BJ (cell line): ENCODE data around the gene IQCE. TPM values are rescaled to one million over a fixed set of nuclear protein-coding genes. Genes with fewer than 3 reads are reported as not detected.

Experiments
- CTCF ChIA-PET: fragments of 350-600 bp; formaldehyde crosslinking; extraction: SDS; loops from one replicate; lab custom pipeline; 2021; ENCODE audit warnings: antibody characterized with exemption, inconsistent platforms; lab: Yijun Ruan, JAX
- POLR2A ChIA-PET: fragments of 300-600 bp; sonication (Branson Sonifier 250); formaldehyde crosslinking; extraction: SDS; loops from one replicate; lab custom pipeline; 2021; ENCODE audit warnings: antibody characterized with exemption; lab: Charles Lee
- DNase-seq: peaks from one replicate; pipeline ENCODE4 v3.0.0-alpha.2; 2011; ENCODE audit warnings: low read depth
- H3K27me3 ChIP-seq: 2 replicates; pipeline ENCODE4 v1.6.0; 2011; ENCODE audit warnings: low read length; ENCODE audit not compliant: control insufficient read depth, insufficient read depth
- H3K36me3 ChIP-seq: 2 replicates; pipeline ENCODE4 v1.5.1; 2011; ENCODE audit warnings: low read length; ENCODE audit not compliant: control insufficient read depth, insufficient read depth
- H3K4me3 ChIP-seq: 2 replicates; pipeline ENCODE4 v1.5.1; 2011; ENCODE audit warnings: low read depth, mild to moderate bottlenecking, control low read depth, low read length
- polyA plus RNA-seq: library from polyadenylated mRNA; depleted of rRNA; stranded (reverse); fragments of >200 nt; gene quantifications from 2 replicates; pipeline ENCODE4 v1.2.3, GENCODE V29; 2011
- TF ChIP-seq, protein P1 (sequence below): IDR thresholded peaks from 2 replicates; pipeline ENCODE4 v1.5.1; 2011; ENCODE audit warnings: low read depth, mild to moderate bottlenecking, control low read depth, inconsistent platforms, low read length, moderate library complexity; ENCODE audit not compliant: insufficient read depth

The IQCE gene
- polyA plus RNA-seq, 1 experiment, result 9.9 TPM

DNA sequence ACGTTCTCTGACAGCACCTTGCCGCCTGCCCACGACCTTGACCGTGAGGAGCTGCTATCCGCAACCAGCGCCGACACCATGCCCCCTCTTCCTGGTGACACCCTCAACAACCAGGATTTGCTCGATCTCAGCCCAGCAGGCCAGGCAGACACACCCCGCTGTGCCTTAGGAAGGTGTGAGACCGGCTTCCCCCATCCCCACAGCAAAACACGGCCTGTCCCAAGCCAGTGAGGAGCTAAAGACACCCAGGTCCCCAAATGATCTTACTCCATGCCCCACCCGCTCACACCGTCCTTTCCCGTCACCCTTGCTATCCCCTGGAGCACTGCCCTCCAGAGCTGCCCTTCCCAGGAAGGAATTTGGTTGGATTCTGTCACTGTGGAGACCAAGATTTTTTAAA, 51.7 kb downstream of the IQCE start:
- Histone ChIP-seq H3K4me3 (no peak overlapping the region), H3K27me3 (no peaks in the 10 kb centered on the region), H3K36me3 (peaks cover 2% of the 10 kb centered on the region)
- CTCF ChIA-PET, result no interaction called here
- TF ChIP-seq, protein P1, sequence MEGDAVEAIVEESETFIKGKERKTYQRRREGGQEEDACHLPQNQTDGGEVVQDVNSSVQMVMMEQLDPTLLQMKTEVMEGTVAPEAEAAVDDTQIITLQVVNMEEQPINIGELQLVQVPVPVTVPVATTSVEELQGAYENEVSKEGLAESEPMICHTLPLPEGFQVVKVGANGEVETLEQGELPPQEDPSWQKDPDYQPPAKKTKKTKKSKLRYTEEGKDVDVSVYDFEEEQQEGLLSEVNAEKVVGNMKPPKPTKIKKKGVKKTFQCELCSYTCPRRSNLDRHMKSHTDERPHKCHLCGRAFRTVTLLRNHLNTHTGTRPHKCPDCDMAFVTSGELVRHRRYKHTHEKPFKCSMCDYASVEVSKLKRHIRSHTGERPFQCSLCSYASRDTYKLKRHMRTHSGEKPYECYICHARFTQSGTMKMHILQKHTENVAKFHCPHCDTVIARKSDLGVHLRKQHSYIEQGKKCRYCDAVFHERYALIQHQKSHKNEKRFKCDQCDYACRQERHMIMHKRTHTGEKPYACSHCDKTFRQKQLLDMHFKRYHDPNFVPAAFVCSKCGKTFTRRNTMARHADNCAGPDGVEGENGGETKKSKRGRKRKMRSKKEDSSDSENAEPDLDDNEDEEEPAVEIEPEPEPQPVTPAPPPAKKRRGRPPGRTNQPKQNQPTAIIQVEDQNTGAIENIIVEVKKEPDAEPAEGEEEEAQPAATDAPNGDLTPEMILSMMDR, result no peak
- POLR2A ChIA-PET, result no interaction called here
- DNase-seq, result no peak

DNA sequence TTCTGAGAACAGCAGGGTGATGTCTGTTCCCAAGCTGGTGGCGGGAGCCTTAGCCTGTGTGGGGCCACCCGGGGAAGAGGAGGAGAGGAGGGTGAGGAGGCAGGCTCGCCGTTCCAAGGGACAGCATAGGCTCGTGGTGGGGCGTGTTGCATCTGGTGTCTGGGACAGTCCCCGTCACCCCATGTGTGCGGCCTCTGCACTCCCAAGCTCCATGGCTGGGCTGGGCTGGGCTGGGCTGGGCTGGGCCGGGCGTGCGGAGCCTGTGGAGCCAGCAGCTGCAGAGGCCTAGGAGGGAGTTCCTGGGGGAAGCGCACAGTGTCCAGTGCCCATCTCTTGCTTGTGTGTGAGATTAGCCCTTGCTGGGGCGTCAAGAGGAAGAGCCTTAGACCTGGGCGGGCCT, 52.1 kb downstream of the IQCE start:
- TF ChIP-seq, protein P1, result no peak
- no peak for DNase-seq
- ChIA-PET POLR2A (no interaction called here), CTCF (interaction anchor here (0.6 kb wide), 1 partner anchor 105 kb away, joined by 3 read pairs; no protein-coding TSS in a partner anchor)
- Histone ChIP-seq H3K27me3 (no peaks in the 10 kb centered on the region), H3K4me3 (no peak overlapping the region), H3K36me3 (peaks cover 2% of the 10 kb centered on the region)

DNA sequence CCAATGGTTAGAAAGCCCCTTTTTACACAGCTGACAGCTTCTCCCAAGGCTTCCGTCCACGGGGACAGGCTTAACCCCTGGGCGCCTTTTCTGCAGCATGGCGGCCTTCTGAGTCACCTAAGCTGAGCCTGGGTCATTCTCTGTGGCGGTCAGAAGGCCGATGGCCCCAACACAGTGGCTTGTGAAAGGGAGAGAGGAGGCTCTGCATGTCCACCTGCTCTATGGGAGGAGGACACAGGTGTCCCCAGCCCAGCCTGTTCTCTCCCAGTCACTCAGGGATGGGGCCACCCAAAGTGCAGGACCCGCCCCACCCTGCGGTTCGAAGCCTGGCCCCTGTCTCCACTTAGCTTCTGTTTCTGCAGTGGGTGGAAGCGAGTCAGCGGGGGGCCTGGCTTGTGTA, 52.6 kb downstream of the IQCE start:
- Histone ChIP-seq H3K4me3 (no peak overlapping the region), H3K36me3 (peaks cover 2% of the 10 kb centered on the region; the same call in 1 of the 2 replicates), H3K27me3 (no peaks in the 10 kb centered on the region)
- ChIA-PET POLR2A (no interaction called here), CTCF (interaction anchor here (0.6 kb wide), 1 partner anchor 105 kb away, joined by 3 read pairs; no protein-coding TSS in a partner anchor)
- TF ChIP-seq, protein P1, result no peak
- no peak for DNase-seq

DNA sequence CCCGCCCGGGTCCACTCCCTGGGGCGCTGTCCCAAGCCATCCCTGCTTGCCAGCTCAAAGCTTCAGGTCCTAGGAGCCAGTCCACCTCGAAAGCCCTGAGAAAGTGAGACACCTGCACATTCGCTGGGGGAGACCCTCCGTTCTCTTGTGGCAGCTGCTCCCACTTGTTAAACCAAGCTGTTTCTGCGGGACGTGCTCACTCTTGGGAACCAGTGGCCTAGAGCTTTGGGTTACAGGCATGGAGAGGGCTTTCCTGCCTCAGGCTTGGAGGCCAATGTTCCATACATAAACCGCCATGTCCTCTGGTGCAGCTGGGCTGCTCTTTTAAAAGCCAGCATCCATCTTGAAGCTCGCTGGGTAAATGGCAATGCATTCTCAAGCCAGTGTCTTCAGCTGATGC, 53.1 kb downstream of the IQCE start:
- no peak for DNase-seq
- no peak overlapping the region for H3K4me3 ChIP-seq
- H3K36me3 ChIP-seq, result peaks cover 2% of the 10 kb centered on the region; the same call in 1 of the 2 replicates
- TF ChIP-seq, protein P1, result no peak
- H3K27me3 ChIP-seq, result no peaks in the 10 kb centered on the region
- POLR2A ChIA-PET, result no interaction called here
- CTCF ChIA-PET, result interaction anchor here (1.4 kb wide), 1 partner anchor 45 kb away, joined by 5 read pairs; no protein-coding TSS in a partner anchor

DNA sequence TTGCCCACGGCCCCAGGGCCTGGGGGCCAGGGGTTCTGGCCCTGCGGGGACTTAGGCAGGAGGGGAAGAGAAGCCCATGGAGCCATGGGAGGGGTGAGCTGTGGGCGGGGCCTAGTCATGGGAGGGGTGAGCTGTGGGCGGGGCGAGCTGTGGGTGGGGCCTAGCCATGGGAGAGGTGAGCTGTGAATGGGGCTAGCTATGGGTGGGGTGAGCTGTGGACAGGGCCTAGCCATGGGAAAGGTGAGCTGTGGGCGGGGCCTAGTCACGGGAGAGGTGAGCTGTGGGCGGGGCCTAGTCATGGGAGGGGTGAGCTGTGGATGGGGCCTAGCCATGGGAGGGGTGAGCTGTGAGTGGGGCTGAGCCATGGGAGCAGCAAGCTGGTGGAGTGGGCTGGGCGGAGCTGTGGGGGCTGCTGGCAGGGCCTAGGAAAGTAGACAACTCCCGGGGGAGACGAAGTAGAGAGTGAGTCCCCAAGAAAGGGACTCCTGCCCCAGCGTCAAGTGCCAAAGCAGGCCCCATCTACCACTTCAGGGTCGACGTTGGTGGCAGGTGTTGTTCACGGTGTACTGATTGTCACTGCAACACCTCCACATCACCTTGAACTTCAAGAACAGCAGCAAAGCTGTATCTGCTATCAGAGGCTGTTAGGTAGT, 53.8 kb downstream of the IQCE start:
- ChIA-PET CTCF (interaction anchor here (0.7 to 1.7 kb wide), 3 partner anchors 45 to 225 kb away, joined by 3 to 5 read pairs (median 5); no protein-coding TSS in a partner anchor), POLR2A (no interaction called here)
- H3K27me3 ChIP-seq, result no peaks in the 10 kb centered on the region
- DNase-seq, result no peak
- TF ChIP-seq, protein P1, result no peak
- H3K4me3 ChIP-seq, result no peak overlapping the region
- peaks cover 2% of the 10 kb centered on the region; the same call in 1 of the 2 replicates for H3K36me3 ChIP-seq
